Activated effector memory CD4-positive, alpha-beta T cell treated with Interleukin-2 at 50 U/mL for 16 hours (primary cell): Measurements from ENCODE around the gene PFDN6.
"Not testable (repeated sequence)": the region's sequence is repeated elsewhere in the genome, so short reads cannot be mapped to it uniquely, and the experiment has no call there.

Experiments
- DNase-seq: peaks from one replicate; pipeline ENCODE4 v3.0.0-alpha.2; 2020

PFDN6 gene

DNA sequence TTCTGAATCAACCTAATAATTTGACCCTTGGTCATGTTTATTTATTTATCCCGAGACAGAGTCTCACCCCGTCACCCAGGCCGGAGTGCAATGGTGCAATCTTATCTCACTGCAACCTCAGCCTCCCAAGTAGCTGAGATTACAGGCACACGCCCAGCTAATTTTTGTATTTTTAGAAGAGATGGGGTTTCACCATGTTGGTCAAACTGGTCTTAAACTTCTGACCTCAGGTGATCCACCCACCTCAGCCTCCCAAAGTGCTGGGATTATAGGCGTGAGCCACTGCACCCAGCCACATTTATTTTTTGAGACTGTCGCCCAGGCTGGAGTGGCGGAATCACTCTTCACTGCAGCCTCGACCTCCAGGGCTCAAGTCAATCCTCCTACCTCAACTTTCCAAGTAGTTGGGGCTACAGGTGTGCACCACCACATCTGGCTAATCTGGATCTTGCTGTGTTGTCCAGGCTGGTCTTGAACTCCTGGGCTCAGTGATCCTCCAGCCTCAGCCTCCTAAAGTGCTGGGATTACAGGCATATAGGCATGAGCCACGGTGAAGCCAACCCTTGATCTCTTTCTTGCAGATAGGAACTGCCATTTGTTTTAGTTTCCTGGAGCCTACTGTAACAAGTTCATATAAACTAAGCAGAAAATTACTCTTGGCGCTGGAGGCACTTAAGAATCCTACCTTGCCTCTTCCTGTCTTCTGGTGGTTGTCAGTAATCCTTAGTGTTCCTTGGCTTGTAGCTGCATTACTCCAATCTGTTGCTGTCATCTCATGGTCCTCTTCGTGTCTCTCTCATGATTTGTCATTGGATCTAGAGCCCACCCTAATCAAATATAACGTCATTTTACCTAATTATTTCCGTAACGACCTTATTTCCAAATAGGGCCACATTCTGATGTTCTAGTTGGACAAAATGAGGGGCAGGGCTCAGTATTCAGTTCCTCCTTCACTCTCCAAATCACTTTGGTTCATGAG, 15.2 kb upstream of the PFDN6 start:
- DNase-seq, result no peak

DNA sequence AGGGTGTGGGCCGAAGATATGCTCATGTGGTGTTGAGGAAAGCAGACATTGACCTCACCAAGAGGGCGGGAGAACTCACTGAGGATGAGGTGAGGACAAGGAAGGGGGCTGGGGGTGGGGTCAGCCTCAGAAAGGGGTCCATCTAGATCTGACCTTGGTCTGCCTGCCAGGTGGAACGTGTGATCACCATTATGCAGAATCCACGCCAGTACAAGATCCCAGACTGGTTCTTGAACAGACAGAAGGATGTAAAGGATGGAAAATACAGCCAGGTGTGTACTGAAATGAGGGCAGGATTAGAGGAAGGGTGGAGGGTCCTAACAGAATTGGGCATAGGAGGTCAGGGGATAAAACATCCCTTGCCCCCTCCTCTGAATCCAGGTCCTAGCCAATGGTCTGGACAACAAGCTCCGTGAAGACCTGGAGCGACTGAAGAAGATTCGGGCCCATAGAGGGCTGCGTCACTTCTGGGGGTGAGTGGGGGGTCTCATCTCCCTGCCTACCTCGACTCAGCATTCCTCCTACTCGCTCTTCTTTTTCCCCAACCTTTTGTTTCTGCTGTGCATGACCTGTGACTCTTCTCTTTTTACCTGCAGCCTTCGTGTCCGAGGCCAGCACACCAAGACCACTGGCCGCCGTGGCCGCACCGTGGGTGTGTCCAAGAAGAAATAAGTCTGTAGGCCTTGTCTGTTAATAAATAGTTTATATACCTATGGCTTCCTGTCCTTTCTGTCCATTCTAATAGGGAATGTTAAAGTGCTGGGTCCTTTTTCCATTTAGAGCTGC, 13.4 kb upstream of the PFDN6 start:
- DNase-seq, result not testable (repeated sequence)

GRCh38 chr6:33276581-33276863, 12.9 kb upstream of the PFDN6 start:
- DNase-seq, result no peak

GRCh38 chr6:33276864-33277662, 12.3 kb upstream of the PFDN6 start, which contains the start of gene B3GALT4:
TSS of gene B3GALT4 (plus strand) at chr6:33277123. CDS start at chr6:33277420, 297 bp downstream.
- peak; percentile 66 for DNase-seq

DNA sequence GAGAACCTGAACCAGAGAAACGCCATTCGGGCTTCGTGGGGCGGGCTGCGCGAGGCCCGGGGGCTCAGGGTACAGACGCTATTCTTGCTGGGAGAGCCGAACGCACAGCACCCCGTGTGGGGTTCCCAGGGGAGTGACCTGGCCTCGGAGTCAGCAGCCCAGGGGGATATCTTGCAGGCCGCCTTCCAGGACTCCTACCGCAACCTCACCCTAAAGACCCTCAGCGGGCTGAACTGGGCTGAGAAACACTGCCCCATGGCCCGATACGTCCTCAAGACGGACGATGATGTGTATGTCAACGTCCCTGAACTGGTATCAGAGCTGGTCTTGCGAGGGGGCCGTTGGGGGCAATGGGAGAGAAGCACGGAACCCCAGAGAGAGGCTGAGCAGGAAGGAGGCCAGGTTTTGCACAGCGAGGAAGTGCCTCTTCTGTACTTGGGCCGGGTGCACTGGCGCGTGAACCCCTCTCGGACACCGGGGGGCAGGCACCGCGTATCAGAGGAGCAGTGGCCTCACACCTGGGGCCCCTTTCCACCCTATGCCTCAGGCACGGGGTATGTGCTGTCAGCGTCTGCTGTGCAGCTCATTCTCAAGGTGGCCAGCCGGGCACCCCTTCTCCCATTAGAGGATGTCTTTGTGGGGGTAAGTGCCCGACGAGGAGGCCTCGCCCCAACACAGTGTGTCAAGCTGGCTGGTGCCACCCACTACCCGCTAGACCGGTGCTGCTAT, 11.6 kb upstream of the PFDN6 start:
- DNase-seq, result no peak

DNA sequence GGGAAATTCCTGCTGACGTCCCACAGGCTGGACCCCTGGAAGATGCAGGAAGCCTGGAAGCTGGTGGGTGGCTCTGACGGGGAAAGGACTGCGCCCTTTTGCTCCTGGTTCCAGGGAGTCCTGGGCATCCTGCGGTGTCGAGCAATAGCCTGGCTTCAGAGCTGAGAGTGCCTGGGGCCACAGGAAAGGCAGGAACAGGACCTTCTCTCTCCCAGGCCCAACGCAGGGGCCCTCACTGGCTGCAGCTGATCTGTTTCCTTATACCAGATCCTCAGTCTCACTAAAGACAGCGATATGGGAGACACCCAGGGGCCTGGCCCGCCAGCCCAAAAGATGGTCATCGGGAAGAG, 11.0 kb upstream of the PFDN6 start:
- DNase-seq, result no peak

DNA sequence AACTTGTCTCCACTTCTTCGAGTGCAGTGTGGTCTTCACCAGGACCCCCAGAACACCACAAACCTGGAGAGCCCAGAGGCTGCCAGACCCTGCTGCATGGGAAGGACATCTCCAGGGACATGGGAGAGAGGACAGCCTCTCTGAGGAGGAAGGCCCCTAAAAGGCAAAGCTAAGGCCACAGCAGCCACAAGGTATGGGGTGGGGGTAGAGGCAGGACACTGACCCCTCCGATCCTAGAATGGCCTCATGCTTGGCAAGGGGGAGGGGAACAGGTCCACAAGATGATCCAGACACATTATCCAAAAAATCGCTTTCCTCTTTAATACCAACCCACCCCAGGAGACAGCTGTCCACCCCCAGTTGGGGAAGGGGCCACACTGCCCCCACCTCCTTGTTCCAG, 10.6 kb upstream of the PFDN6 start:
- DNase-seq, result no peak

DNA sequence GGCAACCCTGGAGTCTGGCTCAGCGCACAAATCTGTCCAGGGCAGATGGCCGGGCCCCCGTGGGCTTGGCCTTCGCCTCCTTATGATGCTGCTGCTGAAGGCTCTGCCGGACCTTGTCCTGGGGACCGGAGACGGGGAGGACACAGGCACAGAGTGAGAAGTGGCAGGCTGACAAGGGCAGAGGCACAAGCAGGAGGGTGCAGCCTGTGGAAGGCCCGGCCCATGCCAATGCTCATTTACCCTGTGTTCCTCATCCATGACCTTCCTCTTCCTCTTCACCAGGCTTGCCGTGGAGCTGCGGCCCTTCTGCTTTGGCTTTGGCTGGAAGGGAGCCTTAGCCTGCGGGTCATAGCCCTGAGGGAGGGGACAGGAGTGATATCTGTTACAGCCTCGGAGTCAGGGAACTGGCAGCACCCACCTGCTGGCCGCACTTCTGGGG, 10.1 kb upstream of the PFDN6 start:
- DNase-seq, result no peak

GRCh38 chr6:33279971-33280511, 9.4 kb upstream of the PFDN6 start:
- DNase-seq, result no peak

DNA sequence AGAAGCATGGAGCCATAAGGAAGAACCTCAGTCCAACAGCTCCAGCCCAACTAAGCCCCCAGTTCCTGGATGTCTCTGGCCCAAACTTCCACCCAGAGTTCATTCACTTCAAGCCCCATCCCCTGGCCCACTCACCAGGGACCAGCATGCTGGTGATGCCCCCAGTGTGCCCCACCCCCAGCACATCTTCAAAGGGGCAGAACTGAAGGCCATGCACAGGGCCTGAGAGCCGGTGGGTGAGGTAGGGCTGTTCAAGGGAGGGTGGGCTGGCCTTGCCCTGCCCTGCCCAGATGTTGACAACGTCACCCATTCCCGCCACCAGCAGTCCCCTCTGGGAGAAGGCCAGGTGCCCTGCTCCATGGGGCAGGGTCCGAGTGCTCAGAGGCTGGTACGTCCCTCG, 8.9 kb upstream of the PFDN6 start:
- DNase-seq, result no peak

- DNase-seq, result not testable (repeated sequence)
Observed at GRCh38 chr6:33285214-33285613, 4.2 kb upstream of the PFDN6 start.

DNA sequence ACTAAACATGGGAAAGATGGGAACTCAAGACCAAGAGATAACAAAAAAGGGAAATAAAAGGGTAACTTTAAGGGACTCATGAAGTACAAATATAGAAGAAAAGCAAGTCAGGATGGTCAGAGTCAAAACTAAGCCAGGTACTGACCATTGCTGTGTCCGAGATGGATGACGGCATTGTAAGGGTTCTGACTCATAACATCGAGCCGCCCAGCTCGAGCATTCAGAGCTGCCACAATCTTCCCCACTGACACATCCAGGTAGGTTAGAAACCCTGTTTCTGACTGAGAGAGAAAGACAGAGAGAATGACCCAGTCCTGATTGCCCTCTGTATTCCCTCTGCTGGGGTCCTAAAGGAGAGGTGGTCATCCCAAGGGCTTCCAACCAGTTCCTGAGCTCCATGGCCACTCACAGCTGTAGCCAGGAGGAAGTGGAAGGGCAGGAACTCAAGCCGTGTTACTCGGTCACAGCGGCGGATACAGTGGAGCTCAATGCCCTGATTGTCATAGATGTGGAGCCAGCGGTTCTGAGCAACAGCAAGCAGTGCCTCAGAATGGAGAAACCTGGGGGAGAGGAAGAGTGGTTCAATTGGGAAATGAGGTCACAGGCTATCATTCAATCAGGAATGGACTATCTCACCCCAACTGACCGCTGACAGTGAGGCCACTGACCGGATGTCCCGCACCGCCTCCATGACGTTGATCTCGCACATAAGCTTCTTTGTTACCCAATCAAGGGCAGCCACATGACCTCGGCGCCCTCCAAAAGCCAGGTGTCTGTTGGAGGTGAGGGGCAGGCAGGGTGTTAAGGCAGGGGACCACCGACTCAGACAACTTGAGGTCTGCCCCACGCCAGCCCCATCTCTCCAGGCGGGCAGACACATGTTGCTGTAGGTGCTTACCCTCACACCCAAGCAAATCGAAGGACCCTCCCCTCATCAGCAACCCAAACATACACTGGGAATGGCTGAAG, 2.2 kb upstream of the PFDN6 start:
- no peak for DNase-seq

DNA sequence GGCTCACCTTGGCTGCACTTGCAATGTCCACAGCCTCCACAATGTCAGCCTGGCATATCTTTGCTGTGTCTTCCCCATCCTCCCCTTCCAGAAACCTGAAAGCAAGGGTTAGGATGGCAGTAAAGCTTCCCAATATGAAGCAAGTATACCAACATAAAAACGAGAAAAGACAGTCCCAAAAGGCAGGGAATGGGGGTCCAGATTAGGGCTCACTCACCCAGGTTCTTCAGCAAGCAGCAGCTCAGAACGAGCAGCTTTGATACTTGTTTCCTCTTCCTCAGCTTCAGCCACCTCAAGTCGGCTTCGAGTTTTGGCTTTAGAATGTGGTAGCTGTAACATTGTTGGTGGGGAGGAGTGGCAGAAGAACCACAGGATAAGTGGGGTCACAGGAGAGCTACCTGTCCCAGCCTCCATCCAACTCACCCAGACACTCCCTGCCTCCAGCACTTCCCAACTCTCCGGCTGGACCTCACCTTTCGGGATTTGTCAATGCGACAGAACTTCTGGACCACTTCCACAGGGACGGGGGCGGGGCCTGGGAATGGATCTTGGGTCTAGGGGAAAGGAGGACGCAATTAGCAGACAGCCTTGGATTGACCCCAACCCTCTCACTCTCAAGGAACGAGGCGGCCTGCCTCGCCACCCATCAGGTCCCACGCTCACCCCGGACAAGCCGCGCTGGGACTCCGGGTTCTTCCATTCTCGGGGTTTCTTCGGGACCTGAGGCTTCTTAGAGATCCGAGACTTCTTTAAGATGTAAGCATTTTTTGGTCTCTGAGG, 1.1 kb upstream of the PFDN6 start:
- no peak for DNase-seq

GRCh38 chr6:33289784-33290315, 449 bp downstream of the PFDN6 start:
- no peak for DNase-seq

GRCh38 chr6:33290459-33290858, 1.1 kb downstream of the PFDN6 start:
- no peak for DNase-seq

DNA sequence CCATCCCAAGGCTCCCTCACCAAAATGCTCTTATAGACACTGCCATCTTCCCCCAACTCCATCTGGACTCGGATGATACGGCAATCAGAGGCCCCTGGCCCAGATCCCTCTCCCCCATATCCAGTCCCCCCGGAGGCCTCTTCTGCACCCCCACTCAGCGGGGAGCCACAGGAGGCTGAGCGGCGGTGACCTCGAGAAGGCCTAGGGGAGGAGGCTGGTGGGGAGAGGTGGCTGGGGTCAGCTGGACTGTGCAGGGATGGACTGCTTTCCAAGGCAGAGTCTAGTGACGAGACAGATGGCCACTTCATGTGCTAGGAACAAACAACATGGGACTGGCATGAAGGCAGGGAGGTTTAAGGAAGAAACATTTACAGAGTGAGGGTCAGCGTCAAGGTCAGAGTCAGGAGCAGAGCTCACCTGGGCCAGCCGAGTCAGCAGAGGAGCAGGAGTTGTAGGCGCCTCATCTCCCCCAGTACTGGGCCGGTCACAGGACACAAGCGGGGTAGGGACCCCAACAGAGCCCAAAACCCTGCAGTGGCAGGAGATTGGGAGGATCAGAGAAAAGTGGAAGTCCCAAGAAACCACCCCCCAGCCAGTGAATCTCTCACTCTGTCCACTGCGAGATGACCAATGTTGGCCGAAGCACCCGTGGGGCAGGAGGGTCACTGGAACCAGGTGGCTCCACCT, 3.7 kb downstream of the PFDN6 start:
- DNase-seq, result no peak

- DNase-seq, result no peak
Observed at GRCh38 chr6:33294086-33294823, 4.9 kb downstream of the PFDN6 start.

GRCh38 chr6:33295621-33296369, 6.4 kb downstream of the PFDN6 start:
- DNase-seq, result no peak
